Mesendoderm (in vitro differentiated cells): ENCODE data around the gene ABCC8.

Source experiments
- DNase-seq: peaks from one replicate; pipeline ENCODE4 v3.0.0; 2013
- H2AK5ac ChIP-seq: 2 replicates; pipeline ENCODE4 v1.6.1; 2013; ENCODE audit warnings: low read length, inconsistent platforms
- H2BK120ac ChIP-seq: 2 replicates; pipeline ENCODE4 v1.6.1; 2013; ENCODE audit warnings: low read depth, mild to moderate bottlenecking, low read length, moderate library complexity, mixed read lengths
- H2BK15ac ChIP-seq: replicated peaks from 2 replicates; pipeline ENCODE4 v1.6.1; 2013; ENCODE audit warnings: low read depth, mild to moderate bottlenecking, moderate library complexity
- H2BK5ac ChIP-seq: 2 replicates; pipeline ENCODE4 v1.6.1; 2013; ENCODE audit warnings: low read length, inconsistent platforms
- H3K18ac ChIP-seq: 2 replicates; pipeline ENCODE4 v1.6.1; 2013; ENCODE audit warnings: mild to moderate bottlenecking, low read length, mixed read lengths
- H3K23ac ChIP-seq: one replicate; pipeline ENCODE4 v1.6.1; 2013; ENCODE audit warnings: low read length
- H3K27ac ChIP-seq: 2 replicates; pipeline ENCODE4 v1.5.1; 2013; ENCODE audit warnings: low read depth, mild to moderate bottlenecking, inconsistent platforms, low read length, moderate library complexity
- H3K27me3 ChIP-seq: 2 replicates; pipeline ENCODE4 v1.6.1; 2013; ENCODE audit warnings: low read length, control low read depth, mild to moderate bottlenecking, inconsistent platforms; ENCODE audit not compliant: insufficient read depth, poor library complexity
- H3K36me3 ChIP-seq: 2 replicates; pipeline ENCODE4 v1.6.1; 2013; ENCODE audit warnings: low read length, inconsistent platforms; ENCODE audit not compliant: control insufficient read depth, insufficient read depth
- H3K4ac ChIP-seq: one replicate; pipeline ENCODE4 v1.6.1; 2013; ENCODE audit warnings: low read depth, mild to moderate bottlenecking, low read length, moderate library complexity
- H3K4me1 ChIP-seq: 2 replicates; pipeline ENCODE4 v1.6.1; 2013; ENCODE audit warnings: low read depth, low read length, inconsistent platforms; ENCODE audit not compliant: control insufficient read depth
- H3K4me2 ChIP-seq: 2 replicates; pipeline ENCODE4 v1.6.1; 2013; ENCODE audit warnings: low read length
- H3K4me3 ChIP-seq: 2 replicates; pipeline ENCODE4 v1.5.1; 2013; ENCODE audit warnings: mild to moderate bottlenecking, low read length
- H3K56ac ChIP-seq: one replicate; pipeline ENCODE4 v1.6.1; 2013; ENCODE audit warnings: low read length
- H3K79me1 ChIP-seq: 2 replicates; pipeline ENCODE4 v1.6.1; 2013; ENCODE audit warnings: low read length, inconsistent platforms
- H3K79me2 ChIP-seq: 2 replicates; pipeline ENCODE4 v1.6.1; 2013; ENCODE audit warnings: mild to moderate bottlenecking, low read length; ENCODE audit not compliant: control insufficient read depth, insufficient read depth
- H3K9ac ChIP-seq: 2 replicates; pipeline ENCODE4 v1.6.1; 2013; ENCODE audit warnings: low read length, inconsistent platforms
- H4K5ac ChIP-seq: one replicate; pipeline ENCODE4 v1.6.1; 2013; ENCODE audit warnings: low read length
- H4K8ac ChIP-seq: one replicate; pipeline ENCODE4 v1.6.1; 2013; ENCODE audit warnings: low read depth, mild to moderate bottlenecking, control low read depth, low read length, moderate library complexity
- WGBS: extraction: QIAGEN DNeasy Blood & Tissue Kit; methylation state at CpG from one replicate; pipeline ENCODE4 v1.1.7; 2013; ENCODE audit warnings: low lambda C conversion rate, missing lambda C conversion rate; ENCODE audit not compliant: insufficient coverage; ENCODE audit errors: extremely low coverage; 5-methylcytosine and 5-hydroxymethylcytosine counted together

Gene ABCC8

GRCh38 chr11:17486646-17487045 lies 10.0 kb upstream of the ABCC8 start:
- no CpG with 5 or more reads among the region's 5 CpGs for WGBS
- Histone ChIP-seq H3K4me3 (no peak overlapping the region), H3K27me3 (no peaks in the 10 kb centered on the region), H3K23ac (no peak overlapping the region), H3K4me2 (no peak overlapping the region), H2AK5ac (no peak overlapping the region), H4K8ac (no peak overlapping the region), H3K4me1 (no peaks in the 10 kb centered on the region), H3K18ac (no peak overlapping the region), H3K9ac (no peak overlapping the region), H3K79me2 (no peaks in the 10 kb centered on the region), H3K27ac (no peak overlapping the region), H2BK120ac (no peak overlapping the region), H3K56ac (no peak overlapping the region), H4K5ac (no peak overlapping the region), H3K4ac (no peak overlapping the region), H3K36me3 (no peaks in the 10 kb centered on the region), H2BK5ac (no peak overlapping the region), H3K79me1 (no peaks in the 10 kb centered on the region), H2BK15ac (no peak overlapping the region)
- no peak for DNase-seq

- Histone ChIP-seq H3K4ac (no peak overlapping the region), H3K4me2 (no peak overlapping the region), H3K23ac (no peak overlapping the region), H3K9ac (no peak overlapping the region), H4K8ac (no peak overlapping the region), H4K5ac (no peak overlapping the region), H2BK120ac (no peak overlapping the region), H2AK5ac (no peak overlapping the region), H2BK15ac (no peak overlapping the region), H3K79me1 (no peaks in the 10 kb centered on the region), H3K56ac (no peak overlapping the region), H2BK5ac (no peak overlapping the region), H3K79me2 (no peaks in the 10 kb centered on the region), H3K36me3 (no peaks in the 10 kb centered on the region), H3K18ac (no peak overlapping the region), H3K4me1 (no peaks in the 10 kb centered on the region), H3K27me3 (no peaks in the 10 kb centered on the region), H3K4me3 (no peak overlapping the region), H3K27ac (no peak overlapping the region)
- no peak for DNase-seq
- WGBS: no CpG with 5 or more reads among the region's 2 CpGs
Observed at GRCh38 chr11:17483505-17483904, 6.9 kb upstream of the ABCC8 start.

DNA sequence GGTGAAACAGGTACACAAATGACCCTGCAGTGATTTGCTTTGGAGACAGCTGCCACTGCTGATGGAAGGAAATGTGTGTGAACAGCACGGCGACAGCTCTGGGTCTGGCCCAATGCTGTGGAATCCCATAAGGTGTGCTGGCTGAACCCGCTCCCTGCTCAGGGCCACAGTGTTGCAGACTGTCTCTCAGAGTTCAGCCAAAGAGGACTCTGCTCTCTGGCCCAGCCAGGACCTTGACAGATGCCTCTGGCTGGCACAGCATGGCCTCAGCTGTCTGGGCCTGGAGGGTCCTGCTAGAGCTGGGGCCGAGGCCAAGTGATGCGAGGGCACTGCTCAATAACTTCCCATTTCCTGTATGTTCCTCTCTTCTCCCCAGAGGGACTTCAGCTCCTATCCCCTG lies 5.3 kb upstream of the ABCC8 start:
- no peak overlapping the region for H2BK120ac ChIP-seq
- no peaks in the 10 kb centered on the region for H3K79me2 ChIP-seq
- no peak overlapping the region for H4K5ac ChIP-seq
- no CpG with 5 or more reads among the region's 5 CpGs for WGBS
- no peaks in the 10 kb centered on the region for H3K79me1 ChIP-seq
- H2BK15ac ChIP-seq: no peak overlapping the region
- no peak overlapping the region for H3K56ac ChIP-seq
- H2AK5ac ChIP-seq: no peak overlapping the region
- no peak for DNase-seq
- H3K18ac ChIP-seq: no peak overlapping the region
- H3K36me3 ChIP-seq: no peaks in the 10 kb centered on the region
- H2BK5ac ChIP-seq: no peak overlapping the region
- H3K27ac ChIP-seq: no peak overlapping the region
- no peaks in the 10 kb centered on the region for H3K4me1 ChIP-seq
- no peak overlapping the region for H3K9ac ChIP-seq
- no peak overlapping the region for H3K23ac ChIP-seq
- H4K8ac ChIP-seq: no peak overlapping the region
- H3K4me2 ChIP-seq: no peak overlapping the region
- no peak overlapping the region for H3K4ac ChIP-seq
- H3K27me3 ChIP-seq: peaks cover 12% of the 10 kb centered on the region
- H3K4me3 ChIP-seq: no peak overlapping the region

GRCh38 chr11:17479284-17480214 lies 2.9 kb upstream of the ABCC8 start:
- DNase-seq: peak; percentile 77
- WGBS: no CpG with 5 or more reads among the region's 14 CpGs

GRCh38 chr11:17478070-17478469 lies 1.4 kb upstream of the ABCC8 start:
- Histone ChIP-seq H3K56ac (no peak overlapping the region), H2BK120ac (no peak overlapping the region), H3K27ac (no peak overlapping the region), H3K18ac (no peak overlapping the region), H4K5ac (no peak overlapping the region), H3K4me2 (no peak overlapping the region), H3K4ac (no peak overlapping the region), H3K4me1 (no peaks in the 10 kb centered on the region), H3K36me3 (no peaks in the 10 kb centered on the region), H3K27me3 (peaks cover 29% of the 10 kb centered on the region), H3K4me3 (no peak overlapping the region), H2BK5ac (no peak overlapping the region), H3K23ac (no peak overlapping the region), H3K79me2 (no peaks in the 10 kb centered on the region), H3K79me1 (no peaks in the 10 kb centered on the region), H2AK5ac (no peak overlapping the region), H3K9ac (no peak overlapping the region), H4K8ac (no peak overlapping the region), H2BK15ac (no peak overlapping the region)
- no CpG with 5 or more reads among the region's 6 CpGs for WGBS
- DNase-seq: no peak

More at GRCh38 chr11:17479284-17480214, 2.9 kb upstream of the ABCC8 start:
- no peak overlapping the region for H3K27ac ChIP-seq
- H3K36me3 ChIP-seq: no peaks in the 10 kb centered on the region
- no peak overlapping the region for H3K18ac ChIP-seq
- H3K79me2 ChIP-seq: no peaks in the 10 kb centered on the region
- H2BK120ac ChIP-seq: no peak overlapping the region
- H3K9ac ChIP-seq: no peak overlapping the region
- H2BK5ac ChIP-seq: no peak overlapping the region
- no peak overlapping the region for H3K56ac ChIP-seq
- no peak overlapping the region for H3K23ac ChIP-seq
- no peaks in the 10 kb centered on the region for H3K4me1 ChIP-seq
- no peak overlapping the region for H3K4me2 ChIP-seq
- no peaks in the 10 kb centered on the region for H3K79me1 ChIP-seq
- H2BK15ac ChIP-seq: no peak overlapping the region
- H3K4me3 ChIP-seq: no peak overlapping the region
- H4K5ac ChIP-seq: no peak overlapping the region
- no peak overlapping the region for H4K8ac ChIP-seq
- peaks cover 27% of the 10 kb centered on the region for H3K27me3 ChIP-seq
- H3K4ac ChIP-seq: no peak overlapping the region
- H2AK5ac ChIP-seq: no peak overlapping the region
